ENCODE results near the gene ANAPC1. TPM values are rescaled to one million over a fixed set of nuclear protein-coding genes. Genes with fewer than 3 reads are reported as not detected.

ANAPC1 gene
- total and polyA plus RNA-seq, 9 of the 15 experiments (the other 6 are each of a cell fraction or from before 2014, with no cell fraction given), result 14.0 to 126 (median 78.2) TPM

GRCh38 chr2:111897924-111898702, 14.1 kb upstream of the ANAPC1 start, which contains the start of gene MERTK (continued):
- TF ChIP-seq JUND (IDR thresholded peaks at IDR 0.05; ENCODE audit: borderline replicate concordance, low read depth, low read length) (no peak), JUND (tag; IDR thresholded peaks at IDR 0.05; ENCODE audit: borderline replicate concordance, low read depth, low read length) (no peak; the same call in 2 of the 3 replicates), CGGBP1 (CRISPR knock-in tag; IDR thresholded peaks at IDR 0.05) (no peak), HNRNPH1 (optimal IDR thresholded peaks at IDR 0.05; ENCODE audit: low read depth, low read length) (no peak), NCOA2 (IDR thresholded peaks at IDR 0.05; ENCODE audit: partially characterized antibody in 2 of 2) (no peak), ZNF655 (CRISPR knock-in tag; IDR thresholded peaks at IDR 0.05) (no peak), RCOR1 (IDR thresholded peaks at IDR 0.05; ENCODE audit: borderline replicate concordance in 1 of 2, low read depth in 2 of 2, low read length in 2 of 2) (peak in 1 of 2 experiments; percentile 16; a peak in 1 of 4 replicates), TAF15 (IDR thresholded peaks at IDR 0.05; ENCODE audit: low read depth, low read length) (no peak), KLF13 (tag; IDR thresholded peaks at IDR 0.05; ENCODE audit: borderline replicate concordance, low read depth) (no peak), LEF1 (IDR thresholded peaks at IDR 0.05) (no peak), POLR2A (conservative IDR thresholded peaks at IDR 0.05) (peak; percentile 65; the same call in 1 of the 2 replicates), ZNF551 (CRISPR knock-in tag; IDR thresholded peaks at IDR 0.05) (no peak), PURB (CRISPR knock-in tag; IDR thresholded peaks at IDR 0.05; ENCODE audit: low read depth) (no peak), ZNF217 (CRISPR knock-in tag; IDR thresholded peaks at IDR 0.05) (no peak), ZNF584 (CRISPR knock-in tag; IDR thresholded peaks at IDR 0.05; ENCODE audit: low read depth) (no peak), COPS2 (conservative IDR thresholded peaks at IDR 0.05) (no peak), NCOA6 (IDR thresholded peaks at IDR 0.05) (no peak), KAT2B (IDR thresholded peaks at IDR 0.05; ENCODE audit: low read depth, low read length) (no peak), EP400 (IDR thresholded peaks at IDR 0.05) (peak; percentile 58; the same call in 1 of the 2 replicates), MXD1 (CRISPR knock-in tag; IDR thresholded peaks at IDR 0.05; ENCODE audit: borderline replicate concordance, poor library complexity, severe bottlenecking) (no peak), ZNF280A (IDR thresholded peaks at IDR 0.05; ENCODE audit: low read depth, partially characterized antibody) (no peak), NFE2L1 (tag; IDR thresholded peaks at IDR 0.05; ENCODE audit: borderline replicate concordance, low read depth) (no peak), ZBTB17 (CRISPR knock-in tag; IDR thresholded peaks at IDR 0.05) (peak; percentile 83; the same call in 1 of the 2 replicates), HEY1 (CRISPR knock-in tag; IDR thresholded peaks at IDR 0.05; ENCODE audit: borderline replicate concordance) (no peak), RBBP5 (IDR thresholded peaks at IDR 0.05; ENCODE audit: borderline replicate concordance, insufficient read depth, low read length, poor library complexity, severe bottlenecking) (peak; percentile 52)

All from K562 (cell line).